ENCODE measurements around the gene RPIA.
"Not testable (repeated sequence)": the region's sequence is repeated elsewhere in the genome, so short reads cannot be mapped to it uniquely, and the experiment has no call there.

RPIA gene

DNA sequence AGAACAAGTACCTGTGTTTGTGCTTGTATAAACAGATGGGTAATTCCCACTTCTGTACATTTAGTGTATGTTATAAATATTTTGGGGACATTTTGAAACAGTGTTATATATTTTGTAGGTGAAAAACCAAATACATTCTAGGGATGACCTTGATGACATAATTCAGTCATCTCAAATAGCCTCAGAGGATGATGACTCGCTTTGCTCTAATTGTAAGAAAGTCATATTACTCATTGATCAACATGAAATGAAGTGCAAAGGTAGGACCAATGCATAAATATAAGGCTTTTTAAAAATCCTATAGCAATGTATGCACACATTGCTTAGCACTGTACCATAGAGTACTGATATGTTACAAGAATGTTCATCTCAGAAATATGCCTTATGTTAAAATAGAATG is 105.7 kb downstream of the RPIA start:
- DNase-seq = not testable (repeated sequence)
